PFSK-1 (cell line): ENCODE measurements around the gene USP20.

ENCODE experiments used
- FOXP2 ChIP-seq: optimal IDR thresholded peaks from 2 replicates; pipeline ENCODE3; 2011; ENCODE audit warnings: borderline replicate concordance, control low read depth, inconsistent platforms; ENCODE audit not compliant: insufficient read depth; ENCODE audit errors: extremely low read length, extremely low read depth
- POLR2AphosphoS5 ChIP-seq: IDR thresholded peaks from 2 replicates; pipeline ENCODE4 v1.6.1; 2012; ENCODE audit warnings: low read depth, mild to moderate bottlenecking, control low read depth, low read length, moderate library complexity
- SIN3A ChIP-seq: IDR thresholded peaks from 2 replicates; pipeline ENCODE4 v1.6.1; 2012; ENCODE audit warnings: mild to moderate bottlenecking, low read length, moderate library complexity, borderline replicate concordance; ENCODE audit not compliant: insufficient read depth
- TAF1 ChIP-seq: IDR thresholded peaks from 2 replicates; pipeline ENCODE4 v1.6.1; 2012; ENCODE audit warnings: low read length, control low read depth, borderline replicate concordance; ENCODE audit not compliant: insufficient read depth
- TF ChIP-seq, protein P1 (sequence below), 2 experiments: IDR thresholded peaks; 2 replicates each; pipeline versions ENCODE4 v1.6.1 to v1.8.0; 2011 to 2012; ENCODE audit warnings: low read depth in 2 of 2, low read length in 2 of 2, control low read depth in 1 of 2, inconsistent platforms in 1 of 2, mild to moderate bottlenecking in 1 of 2, moderate library complexity in 1 of 2; ENCODE audit not compliant: insufficient read depth in 1 of 2

DNA sequence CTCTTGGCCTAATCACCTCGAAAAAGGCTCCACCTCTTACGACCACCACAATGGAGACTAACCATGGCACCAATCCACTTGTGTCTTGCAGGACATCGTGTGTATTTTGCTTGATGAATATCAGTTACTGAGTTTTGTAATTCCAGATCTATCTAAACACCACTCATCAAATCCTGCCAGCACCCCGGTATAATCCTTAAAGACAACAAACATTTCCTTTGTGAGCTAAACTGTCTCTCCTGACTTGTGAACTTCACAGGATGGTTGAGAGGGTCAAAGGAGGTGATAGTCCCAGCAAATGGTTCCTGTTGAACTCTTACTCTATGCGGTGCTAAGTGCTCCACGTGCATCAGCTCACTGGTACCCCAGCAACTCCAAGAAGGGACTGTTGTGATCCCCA, 36.3 kb upstream of the USP20 start:
- TF ChIP-seq TAF1 (no peak), POLR2AphosphoS5 (no peak), FOXP2 (no peak), SIN3A (no peak)
- TF ChIP-seq, protein P1, sequence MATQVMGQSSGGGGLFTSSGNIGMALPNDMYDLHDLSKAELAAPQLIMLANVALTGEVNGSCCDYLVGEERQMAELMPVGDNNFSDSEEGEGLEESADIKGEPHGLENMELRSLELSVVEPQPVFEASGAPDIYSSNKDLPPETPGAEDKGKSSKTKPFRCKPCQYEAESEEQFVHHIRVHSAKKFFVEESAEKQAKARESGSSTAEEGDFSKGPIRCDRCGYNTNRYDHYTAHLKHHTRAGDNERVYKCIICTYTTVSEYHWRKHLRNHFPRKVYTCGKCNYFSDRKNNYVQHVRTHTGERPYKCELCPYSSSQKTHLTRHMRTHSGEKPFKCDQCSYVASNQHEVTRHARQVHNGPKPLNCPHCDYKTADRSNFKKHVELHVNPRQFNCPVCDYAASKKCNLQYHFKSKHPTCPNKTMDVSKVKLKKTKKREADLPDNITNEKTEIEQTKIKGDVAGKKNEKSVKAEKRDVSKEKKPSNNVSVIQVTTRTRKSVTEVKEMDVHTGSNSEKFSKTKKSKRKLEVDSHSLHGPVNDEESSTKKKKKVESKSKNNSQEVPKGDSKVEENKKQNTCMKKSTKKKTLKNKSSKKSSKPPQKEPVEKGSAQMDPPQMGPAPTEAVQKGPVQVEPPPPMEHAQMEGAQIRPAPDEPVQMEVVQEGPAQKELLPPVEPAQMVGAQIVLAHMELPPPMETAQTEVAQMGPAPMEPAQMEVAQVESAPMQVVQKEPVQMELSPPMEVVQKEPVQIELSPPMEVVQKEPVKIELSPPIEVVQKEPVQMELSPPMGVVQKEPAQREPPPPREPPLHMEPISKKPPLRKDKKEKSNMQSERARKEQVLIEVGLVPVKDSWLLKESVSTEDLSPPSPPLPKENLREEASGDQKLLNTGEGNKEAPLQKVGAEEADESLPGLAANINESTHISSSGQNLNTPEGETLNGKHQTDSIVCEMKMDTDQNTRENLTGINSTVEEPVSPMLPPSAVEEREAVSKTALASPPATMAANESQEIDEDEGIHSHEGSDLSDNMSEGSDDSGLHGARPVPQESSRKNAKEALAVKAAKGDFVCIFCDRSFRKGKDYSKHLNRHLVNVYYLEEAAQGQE (IDR thresholded peaks at IDR 0.05; ENCODE audit: insufficient read depth in 1 of 2, low read depth in 2 of 2, low read length in 2 of 2) = no peak
